Liver (tissue), 3 donors: ENCODE measurements around the gene ZC2HC1C.

Experiments used
- EGR1 ChIP-seq, 2 donors: IDR thresholded peaks; 2 replicates each; pipeline ENCODE4 v1.6.1; 2016 to 2018; ENCODE audit warnings: antibody characterized with exemption in 2 of 2, low read depth in 2 of 2
- FOXA2 ChIP-seq: IDR thresholded peaks from 2 replicates; pipeline ENCODE4 v1.6.1; 2016; ENCODE audit warnings: antibody characterized with exemption
- GABPA ChIP-seq, 2 donors: IDR thresholded peaks in 1 of 2; conservative IDR thresholded peaks in 1 of 2; 2 replicates each; pipeline ENCODE4 v1.6.1; 2016; ENCODE audit warnings: antibody characterized with exemption in 2 of 2, mild to moderate bottlenecking in 1 of 2, moderate library complexity in 1 of 2
- JUND ChIP-seq, 2 donors: IDR thresholded peaks; 2 replicates each; pipeline ENCODE4 v1.6.1; 2016; ENCODE audit warnings: antibody characterized with exemption in 2 of 2
- RAD21 ChIP-seq, 2 donors: IDR thresholded peaks; 2 replicates each; pipeline ENCODE4 v1.6.1; 2016; ENCODE audit warnings: antibody characterized with exemption in 2 of 2, mild to moderate bottlenecking in 2 of 2
- SP1 ChIP-seq: IDR thresholded peaks from 2 replicates; pipeline ENCODE4 v1.6.1; 2018; ENCODE audit warnings: antibody characterized with exemption, mild to moderate bottlenecking
- TAF1 ChIP-seq: conservative IDR thresholded peaks from 2 replicates; pipeline ENCODE4 v1.6.1; 2016; ENCODE audit warnings: antibody characterized with exemption, mild to moderate bottlenecking
- YY1 ChIP-seq: IDR thresholded peaks from 2 replicates; pipeline ENCODE4 v1.6.1; 2016; ENCODE audit warnings: antibody characterized with exemption, mild to moderate bottlenecking
- TF ChIP-seq, protein P1 (sequence below): fragments of 150-350 bp; IDR thresholded peaks from 2 replicates; pipeline ENCODE4 v1.5.1; 2017; ENCODE audit warnings: improper control_type of control experiment, low read depth, low read length; ENCODE audit not compliant: missing input control
- TF ChIP-seq, protein P2 (sequence below): IDR thresholded peaks from 2 replicates; pipeline ENCODE4 v1.6.1; 2016; ENCODE audit warnings: antibody characterized with exemption, mild to moderate bottlenecking
- TF ChIP-seq, protein P3 (sequence below): IDR thresholded peaks from 2 replicates; pipeline ENCODE4 v1.6.1; 2016; ENCODE audit warnings: antibody characterized with exemption
- TF ChIP-seq, protein P4 (sequence below): IDR thresholded peaks from 2 replicates; pipeline ENCODE4 v1.6.1; 2016; ENCODE audit warnings: antibody characterized with exemption
- TF ChIP-seq, protein P5 (sequence below): IDR thresholded peaks from 2 replicates; pipeline ENCODE4 v1.6.1; 2016; ENCODE audit warnings: antibody characterized with exemption
- donor health status: healthy.
- donor health status: healthy.

DNA sequence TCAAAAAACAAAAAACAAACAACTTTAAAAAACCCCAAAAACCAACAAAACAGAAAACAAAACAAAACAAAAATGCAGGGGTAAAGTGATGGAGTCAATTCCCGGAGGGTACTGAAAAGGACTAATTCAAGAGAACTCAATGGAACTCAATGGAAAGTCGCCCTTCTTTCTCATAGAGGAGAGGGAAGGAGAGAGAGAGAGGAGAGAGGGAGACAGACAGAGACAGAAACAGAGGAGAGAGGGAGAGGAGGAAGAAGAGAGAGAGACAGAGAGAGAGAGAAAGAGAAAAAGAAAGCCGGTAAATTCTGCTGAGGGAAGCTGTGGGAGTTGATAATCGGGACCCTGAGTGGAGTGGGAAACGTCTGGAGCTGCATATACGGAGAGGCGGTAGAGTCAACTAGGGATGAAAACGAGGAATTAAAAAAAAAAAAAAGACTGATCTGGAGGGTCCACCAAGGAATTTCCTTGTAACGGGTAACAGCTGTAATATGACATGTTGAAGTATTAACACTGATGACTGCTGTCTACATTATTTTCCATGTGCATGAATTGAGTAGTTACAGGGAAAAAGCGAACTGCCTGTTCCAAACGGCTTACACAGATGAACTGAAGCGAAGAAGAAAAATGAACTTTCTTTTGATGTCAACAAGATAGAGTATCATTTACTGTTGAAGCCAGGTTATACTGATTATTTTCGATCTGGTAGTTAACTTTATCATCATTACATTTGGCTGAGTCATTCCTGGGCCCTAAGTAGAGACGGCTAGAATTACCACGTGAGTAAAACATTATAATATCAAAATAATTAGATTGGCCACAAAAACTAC is 934 bp upstream of the ZC2HC1C start:
- TF ChIP-seq, protein P1, sequence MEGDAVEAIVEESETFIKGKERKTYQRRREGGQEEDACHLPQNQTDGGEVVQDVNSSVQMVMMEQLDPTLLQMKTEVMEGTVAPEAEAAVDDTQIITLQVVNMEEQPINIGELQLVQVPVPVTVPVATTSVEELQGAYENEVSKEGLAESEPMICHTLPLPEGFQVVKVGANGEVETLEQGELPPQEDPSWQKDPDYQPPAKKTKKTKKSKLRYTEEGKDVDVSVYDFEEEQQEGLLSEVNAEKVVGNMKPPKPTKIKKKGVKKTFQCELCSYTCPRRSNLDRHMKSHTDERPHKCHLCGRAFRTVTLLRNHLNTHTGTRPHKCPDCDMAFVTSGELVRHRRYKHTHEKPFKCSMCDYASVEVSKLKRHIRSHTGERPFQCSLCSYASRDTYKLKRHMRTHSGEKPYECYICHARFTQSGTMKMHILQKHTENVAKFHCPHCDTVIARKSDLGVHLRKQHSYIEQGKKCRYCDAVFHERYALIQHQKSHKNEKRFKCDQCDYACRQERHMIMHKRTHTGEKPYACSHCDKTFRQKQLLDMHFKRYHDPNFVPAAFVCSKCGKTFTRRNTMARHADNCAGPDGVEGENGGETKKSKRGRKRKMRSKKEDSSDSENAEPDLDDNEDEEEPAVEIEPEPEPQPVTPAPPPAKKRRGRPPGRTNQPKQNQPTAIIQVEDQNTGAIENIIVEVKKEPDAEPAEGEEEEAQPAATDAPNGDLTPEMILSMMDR = no peak
- TF ChIP-seq SP1 = no peak
- TF ChIP-seq TAF1 = no peak
- TF ChIP-seq EGR1 (IDR thresholded peaks at IDR 0.05; ENCODE audit: low read depth in 2 of 2) = no peak
- no peak for TF ChIP-seq FOXA2
- TF ChIP-seq, protein P2, sequence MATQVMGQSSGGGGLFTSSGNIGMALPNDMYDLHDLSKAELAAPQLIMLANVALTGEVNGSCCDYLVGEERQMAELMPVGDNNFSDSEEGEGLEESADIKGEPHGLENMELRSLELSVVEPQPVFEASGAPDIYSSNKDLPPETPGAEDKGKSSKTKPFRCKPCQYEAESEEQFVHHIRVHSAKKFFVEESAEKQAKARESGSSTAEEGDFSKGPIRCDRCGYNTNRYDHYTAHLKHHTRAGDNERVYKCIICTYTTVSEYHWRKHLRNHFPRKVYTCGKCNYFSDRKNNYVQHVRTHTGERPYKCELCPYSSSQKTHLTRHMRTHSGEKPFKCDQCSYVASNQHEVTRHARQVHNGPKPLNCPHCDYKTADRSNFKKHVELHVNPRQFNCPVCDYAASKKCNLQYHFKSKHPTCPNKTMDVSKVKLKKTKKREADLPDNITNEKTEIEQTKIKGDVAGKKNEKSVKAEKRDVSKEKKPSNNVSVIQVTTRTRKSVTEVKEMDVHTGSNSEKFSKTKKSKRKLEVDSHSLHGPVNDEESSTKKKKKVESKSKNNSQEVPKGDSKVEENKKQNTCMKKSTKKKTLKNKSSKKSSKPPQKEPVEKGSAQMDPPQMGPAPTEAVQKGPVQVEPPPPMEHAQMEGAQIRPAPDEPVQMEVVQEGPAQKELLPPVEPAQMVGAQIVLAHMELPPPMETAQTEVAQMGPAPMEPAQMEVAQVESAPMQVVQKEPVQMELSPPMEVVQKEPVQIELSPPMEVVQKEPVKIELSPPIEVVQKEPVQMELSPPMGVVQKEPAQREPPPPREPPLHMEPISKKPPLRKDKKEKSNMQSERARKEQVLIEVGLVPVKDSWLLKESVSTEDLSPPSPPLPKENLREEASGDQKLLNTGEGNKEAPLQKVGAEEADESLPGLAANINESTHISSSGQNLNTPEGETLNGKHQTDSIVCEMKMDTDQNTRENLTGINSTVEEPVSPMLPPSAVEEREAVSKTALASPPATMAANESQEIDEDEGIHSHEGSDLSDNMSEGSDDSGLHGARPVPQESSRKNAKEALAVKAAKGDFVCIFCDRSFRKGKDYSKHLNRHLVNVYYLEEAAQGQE = peak; percentile 11
- TF ChIP-seq, protein P3, sequence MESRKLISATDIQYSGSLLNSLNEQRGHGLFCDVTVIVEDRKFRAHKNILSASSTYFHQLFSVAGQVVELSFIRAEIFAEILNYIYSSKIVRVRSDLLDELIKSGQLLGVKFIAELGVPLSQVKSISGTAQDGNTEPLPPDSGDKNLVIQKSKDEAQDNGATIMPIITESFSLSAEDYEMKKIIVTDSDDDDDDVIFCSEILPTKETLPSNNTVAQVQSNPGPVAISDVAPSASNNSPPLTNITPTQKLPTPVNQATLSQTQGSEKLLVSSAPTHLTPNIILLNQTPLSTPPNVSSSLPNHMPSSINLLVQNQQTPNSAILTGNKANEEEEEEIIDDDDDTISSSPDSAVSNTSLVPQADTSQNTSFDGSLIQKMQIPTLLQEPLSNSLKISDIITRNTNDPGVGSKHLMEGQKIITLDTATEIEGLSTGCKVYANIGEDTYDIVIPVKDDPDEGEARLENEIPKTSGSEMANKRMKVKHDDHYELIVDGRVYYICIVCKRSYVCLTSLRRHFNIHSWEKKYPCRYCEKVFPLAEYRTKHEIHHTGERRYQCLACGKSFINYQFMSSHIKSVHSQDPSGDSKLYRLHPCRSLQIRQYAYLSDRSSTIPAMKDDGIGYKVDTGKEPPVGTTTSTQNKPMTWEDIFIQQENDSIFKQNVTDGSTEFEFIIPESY = no peak
- no peak for TF ChIP-seq GABPA (IDR thresholded peaks at IDR 0.05 in 1 of 2, conservative IDR thresholded peaks at IDR 0.05 in 1 of 2)
- TF ChIP-seq, protein P4, sequence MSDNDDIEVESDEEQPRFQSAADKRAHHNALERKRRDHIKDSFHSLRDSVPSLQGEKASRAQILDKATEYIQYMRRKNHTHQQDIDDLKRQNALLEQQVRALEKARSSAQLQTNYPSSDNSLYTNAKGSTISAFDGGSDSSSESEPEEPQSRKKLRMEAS = no peak
- TF ChIP-seq YY1 = no peak
- no peak for TF ChIP-seq JUND (IDR thresholded peaks at IDR 0.05)
- TF ChIP-seq, protein P5, sequence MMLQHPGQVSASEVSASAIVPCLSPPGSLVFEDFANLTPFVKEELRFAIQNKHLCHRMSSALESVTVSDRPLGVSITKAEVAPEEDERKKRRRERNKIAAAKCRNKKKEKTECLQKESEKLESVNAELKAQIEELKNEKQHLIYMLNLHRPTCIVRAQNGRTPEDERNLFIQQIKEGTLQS = no peak
- no peak for TF ChIP-seq RAD21 (IDR thresholded peaks at IDR 0.05)
